Activated naive CD8-positive, alpha-beta T cell (primary cell): Measurements from ENCODE around the gene GARS1.

ENCODE experiments used
- H3K27ac Mint-ChIP-seq: one replicate; pipeline ENCODE4 v1.8.0; 2021; ENCODE audit warnings: mixed read lengths
- H3K27me3 Mint-ChIP-seq: one replicate; pipeline ENCODE4 v1.8.0; 2021; ENCODE audit warnings: mixed read lengths
- H3K36me3 Mint-ChIP-seq: one replicate; pipeline ENCODE4 v1.8.0; 2021; ENCODE audit warnings: mixed read lengths
- H3K4me1 Mint-ChIP-seq: one replicate; pipeline ENCODE4 v1.8.0; 2021; ENCODE audit warnings: low read depth, mixed read lengths
- H3K4me3 Mint-ChIP-seq: one replicate; pipeline ENCODE4 v1.8.0; 2021; ENCODE audit warnings: mild to moderate bottlenecking, mixed read lengths
- H3K9me3 Mint-ChIP-seq: one replicate; pipeline ENCODE4 v1.8.0; 2021; ENCODE audit warnings: low read depth, mixed read lengths

The GARS1 gene

GRCh38 chr7:30665043-30665442 lies 70.4 kb downstream of the GARS1 start:
- H3K4me1 Mint-ChIP-seq: no peaks in the 10 kb centered on the region
- H3K27me3 Mint-ChIP-seq: no peaks in the 10 kb centered on the region
- no peak overlapping the region for H3K4me3 Mint-ChIP-seq
- no peak overlapping the region for H3K27ac Mint-ChIP-seq
- H3K9me3 Mint-ChIP-seq: no peaks in the 10 kb centered on the region
- H3K36me3 Mint-ChIP-seq: no peaks in the 10 kb centered on the region

DNA sequence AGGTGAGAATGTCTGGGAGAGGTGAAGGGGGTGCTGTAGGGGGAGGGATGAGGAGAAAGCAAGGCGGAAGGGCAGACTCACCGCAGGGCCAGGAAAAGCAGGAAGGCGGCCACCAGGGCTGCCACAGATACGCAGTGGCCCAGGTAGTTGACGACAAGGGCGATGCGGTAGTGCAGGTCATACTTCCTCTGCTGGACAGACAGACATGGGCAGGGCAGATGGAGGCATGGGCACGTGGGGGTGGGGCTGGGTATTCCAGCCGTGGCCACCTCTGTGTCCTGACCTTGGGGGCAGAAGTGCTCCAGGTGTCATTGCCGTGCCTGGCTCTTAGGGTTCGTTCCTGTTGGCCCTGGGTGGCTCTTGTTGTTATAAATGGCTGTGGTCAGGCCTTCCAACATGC lies 70.8 kb downstream of the GARS1 start:
- Mint-ChIP-seq H3K4me1 (no peaks in the 10 kb centered on the region), H3K27me3 (no peaks in the 10 kb centered on the region), H3K4me3 (no peak overlapping the region), H3K36me3 (no peaks in the 10 kb centered on the region), H3K27ac (no peak overlapping the region), H3K9me3 (no peaks in the 10 kb centered on the region)

DNA sequence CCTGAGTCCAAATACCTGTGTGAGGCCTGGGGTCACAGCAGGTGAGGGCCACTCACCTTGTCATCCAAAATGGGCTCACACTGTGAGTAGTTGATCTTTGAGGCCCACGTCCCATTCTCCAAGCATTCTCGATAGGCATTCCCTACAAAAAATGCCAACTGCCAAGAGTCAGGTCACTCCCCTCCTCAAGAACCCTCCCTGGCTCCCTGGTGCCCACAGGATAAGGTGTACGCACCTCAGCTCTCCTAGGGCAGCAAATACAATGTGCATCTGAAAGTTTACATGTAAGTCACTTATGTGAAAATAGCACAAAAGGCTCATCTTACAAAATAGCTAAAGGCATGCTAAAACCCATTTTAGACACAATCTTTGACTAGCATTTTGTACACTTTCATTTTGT lies 72.5 kb downstream of the GARS1 start:
- Mint-ChIP-seq H3K27me3 (peaks cover 4% of the 10 kb centered on the region), H3K4me1 (no peaks in the 10 kb centered on the region), H3K36me3 (peaks cover 2% of the 10 kb centered on the region), H3K4me3 (no peak overlapping the region), H3K9me3 (no peaks in the 10 kb centered on the region), H3K27ac (no peak overlapping the region)

DNA sequence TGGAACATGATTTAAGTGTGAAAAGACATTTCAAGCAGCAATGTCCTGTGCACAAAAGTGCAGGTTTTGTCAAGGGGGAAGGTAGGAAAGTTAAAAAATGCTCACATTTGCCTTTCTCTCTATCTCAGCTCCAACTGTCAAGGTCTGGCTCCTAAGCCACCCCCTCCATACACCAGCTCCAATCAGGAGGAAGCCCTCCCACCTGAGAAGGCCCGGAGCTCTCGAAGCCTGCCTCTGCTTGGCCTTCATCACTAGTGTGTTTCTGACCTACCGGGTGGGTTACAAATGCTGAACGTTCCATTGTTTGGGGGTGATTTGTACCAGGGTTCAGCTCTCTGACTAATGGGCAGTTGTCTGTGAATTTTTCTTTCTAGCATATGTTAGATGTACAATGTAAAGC lies 73.4 kb downstream of the GARS1 start:
- Mint-ChIP-seq H3K9me3 (no peaks in the 10 kb centered on the region), H3K27ac (no peak overlapping the region), H3K36me3 (peaks cover 2% of the 10 kb centered on the region), H3K4me3 (no peak overlapping the region), H3K27me3 (peaks cover 4% of the 10 kb centered on the region), H3K4me1 (no peaks in the 10 kb centered on the region)

- Mint-ChIP-seq H3K36me3 (peaks cover 2% of the 10 kb centered on the region), H3K4me3 (no peak overlapping the region), H3K4me1 (no peaks in the 10 kb centered on the region), H3K9me3 (no peaks in the 10 kb centered on the region), H3K27ac (no peak overlapping the region), H3K27me3 (peaks cover 16% of the 10 kb centered on the region)
Measured at GRCh38 chr7:30671793-30672465, 77.3 kb downstream of the GARS1 start.

DNA sequence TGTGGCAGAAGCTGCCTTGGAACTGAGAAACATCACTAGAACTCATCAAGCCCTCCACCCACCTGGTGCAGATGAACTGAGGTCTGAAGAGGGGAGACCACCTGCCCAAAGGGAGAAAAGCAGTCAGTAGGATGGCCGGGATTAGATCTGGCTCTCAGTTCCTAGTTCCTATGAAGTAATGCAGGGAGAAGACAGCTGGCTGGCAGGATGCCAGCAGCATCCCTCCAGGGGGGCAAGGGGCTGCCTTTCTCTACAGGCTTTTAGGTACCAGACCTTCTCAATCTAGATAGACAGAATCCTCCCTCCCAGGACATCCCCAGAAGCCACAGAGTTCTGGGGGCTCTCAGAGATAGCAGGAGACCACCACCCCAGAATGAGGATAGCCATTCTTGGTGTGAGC lies 79.7 kb downstream of the GARS1 start:
- no peak overlapping the region for H3K27ac Mint-ChIP-seq
- no peak overlapping the region for H3K4me3 Mint-ChIP-seq
- H3K36me3 Mint-ChIP-seq: peaks cover 2% of the 10 kb centered on the region
- no peaks in the 10 kb centered on the region for H3K4me1 Mint-ChIP-seq
- peaks cover 28% of the 10 kb centered on the region for H3K27me3 Mint-ChIP-seq
- no peaks in the 10 kb centered on the region for H3K9me3 Mint-ChIP-seq

DNA sequence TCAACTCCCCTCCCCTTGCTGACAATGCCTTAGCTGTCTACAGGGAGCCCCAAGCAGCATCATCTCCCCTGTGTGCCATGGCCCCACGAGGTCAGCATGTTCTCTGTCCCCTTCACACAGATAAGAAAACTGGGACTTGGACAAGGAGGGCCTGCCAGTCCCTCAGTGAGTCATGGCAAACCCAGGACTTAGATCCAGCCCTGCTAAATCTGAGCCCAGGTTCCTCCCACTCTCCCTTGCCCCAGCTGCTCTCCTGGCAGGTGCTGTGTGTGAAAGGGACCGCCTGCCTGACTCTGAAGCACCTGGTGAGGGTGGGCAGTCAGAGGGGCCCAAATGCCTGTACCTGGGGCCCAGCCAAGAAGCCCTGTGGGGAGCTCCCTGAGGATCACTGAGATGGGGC lies 80.2 kb downstream of the GARS1 start:
- Mint-ChIP-seq H3K4me1 (no peaks in the 10 kb centered on the region), H3K36me3 (peaks cover 2% of the 10 kb centered on the region), H3K27ac (no peak overlapping the region), H3K27me3 (peaks cover 28% of the 10 kb centered on the region), H3K9me3 (no peaks in the 10 kb centered on the region), H3K4me3 (no peak overlapping the region)

GRCh38 chr7:30678805-30679204 lies 84.1 kb downstream of the GARS1 start:
- H3K9me3 Mint-ChIP-seq: no peaks in the 10 kb centered on the region
- H3K4me3 Mint-ChIP-seq: no peak overlapping the region
- no peaks in the 10 kb centered on the region for H3K36me3 Mint-ChIP-seq
- H3K27me3 Mint-ChIP-seq: peaks cover 35% of the 10 kb centered on the region
- no peak overlapping the region for H3K27ac Mint-ChIP-seq
- H3K4me1 Mint-ChIP-seq: peaks cover 9% of the 10 kb centered on the region

DNA sequence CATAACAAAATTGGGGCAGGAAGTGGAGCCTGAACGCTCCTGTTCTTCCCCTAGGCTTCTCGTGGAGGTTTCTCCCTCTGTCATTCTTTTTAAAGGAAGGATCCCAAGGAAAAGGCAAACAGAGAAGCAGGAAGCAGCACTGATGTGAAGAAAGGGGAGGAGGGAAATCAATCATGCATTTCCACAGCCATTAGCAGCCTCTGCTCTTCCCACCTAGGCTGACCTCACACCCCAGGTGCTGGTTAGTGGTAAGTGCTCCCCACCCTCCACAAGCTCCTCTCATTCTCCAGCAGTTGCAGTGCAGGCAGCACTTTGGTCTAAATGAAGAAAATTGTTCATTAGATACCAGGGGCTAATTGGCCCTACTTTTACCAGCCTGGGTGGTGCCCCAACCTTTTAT lies 85.0 kb downstream of the GARS1 start:
- no peak overlapping the region for H3K4me3 Mint-ChIP-seq
- H3K36me3 Mint-ChIP-seq: no peaks in the 10 kb centered on the region
- H3K27ac Mint-ChIP-seq: no peak overlapping the region
- H3K9me3 Mint-ChIP-seq: no peaks in the 10 kb centered on the region
- H3K4me1 Mint-ChIP-seq: peaks cover 9% of the 10 kb centered on the region
- peaks cover 39% of the 10 kb centered on the region for H3K27me3 Mint-ChIP-seq

- no peaks in the 10 kb centered on the region for H3K9me3 Mint-ChIP-seq
- peaks cover 9% of the 10 kb centered on the region for H3K4me1 Mint-ChIP-seq
- no peaks in the 10 kb centered on the region for H3K36me3 Mint-ChIP-seq
- H3K27me3 Mint-ChIP-seq: peaks cover 32% of the 10 kb centered on the region
- H3K4me3 Mint-ChIP-seq: peak overlapping the region; percentile 85
- no peak overlapping the region for H3K27ac Mint-ChIP-seq
Measured at GRCh38 chr7:30681331-30681797, 86.7 kb downstream of the GARS1 start.

- no peak overlapping the region for H3K27ac Mint-ChIP-seq
- peak overlapping the region; percentile 85 for H3K4me3 Mint-ChIP-seq
- H3K27me3 Mint-ChIP-seq: peaks cover 30% of the 10 kb centered on the region
- H3K4me1 Mint-ChIP-seq: peaks cover 9% of the 10 kb centered on the region
- no peaks in the 10 kb centered on the region for H3K9me3 Mint-ChIP-seq
- H3K36me3 Mint-ChIP-seq: no peaks in the 10 kb centered on the region
Measured at GRCh38 chr7:30681815-30682211, 87.1 kb downstream of the GARS1 start.

DNA sequence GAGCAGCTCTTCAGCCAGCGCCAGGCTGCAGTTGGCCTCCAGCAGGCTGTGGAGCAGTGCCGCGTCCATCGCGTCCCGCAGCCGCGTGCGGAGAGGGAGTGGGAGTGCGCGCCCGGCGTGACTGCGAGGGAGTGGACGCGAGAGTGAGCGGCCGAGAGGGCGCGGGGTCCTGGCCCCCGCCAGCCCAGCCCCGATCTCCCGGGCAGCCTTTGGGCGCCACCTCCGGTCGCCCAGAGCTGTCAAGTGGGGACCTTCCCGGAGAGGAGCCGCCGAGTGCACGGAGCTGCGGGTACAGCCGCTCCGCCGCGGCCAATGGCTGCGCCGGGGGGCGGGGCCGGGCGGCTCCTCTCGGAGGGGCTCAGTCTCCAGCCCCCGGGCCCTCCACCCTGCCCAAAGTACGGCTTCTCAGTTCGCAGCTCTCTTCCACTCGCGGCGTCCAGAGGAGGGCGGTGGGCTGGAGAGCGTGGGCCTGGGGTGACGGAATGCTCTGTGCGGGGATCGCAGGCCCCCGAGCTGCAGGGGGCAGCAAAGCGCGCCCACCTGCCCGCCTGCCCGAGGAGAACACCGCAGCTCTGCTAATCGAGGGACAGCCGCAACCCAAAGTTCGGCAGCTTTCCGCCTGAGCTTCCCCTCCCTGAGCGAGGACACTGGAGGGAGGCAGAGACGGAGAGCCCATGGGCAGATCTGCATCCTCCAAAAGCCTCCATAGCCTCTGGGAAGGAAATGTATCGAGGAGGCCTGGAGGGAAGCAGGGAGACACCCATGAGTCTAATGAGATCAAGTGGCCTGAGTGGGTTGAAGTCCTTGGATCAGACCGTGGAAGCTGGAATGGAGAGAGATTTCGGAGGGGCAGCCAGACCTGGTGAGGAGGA lies 87.8 kb downstream of the GARS1 start, which contains the start of gene CRHR2:
TSS of gene CRHR2 (minus strand) at position 245 of the 872 bp plus-strand sequence. CDS start at position 69, 176 bp downstream.
- no peaks in the 10 kb centered on the region for H3K9me3 Mint-ChIP-seq
- H3K27ac Mint-ChIP-seq: no peak within 1 kb of the TSS
- H3K36me3 Mint-ChIP-seq: no peaks in the 10 kb centered on the region
- peaks cover 10% of the 10 kb centered on the region for H3K4me1 Mint-ChIP-seq
- peaks cover 23% of the 10 kb centered on the region for H3K27me3 Mint-ChIP-seq
- peak within 1 kb of the TSS; percentile 85 for H3K4me3 Mint-ChIP-seq

- Mint-ChIP-seq H3K4me1 (peaks cover 11% of the 10 kb centered on the region), H3K36me3 (no peaks in the 10 kb centered on the region), H3K27ac (no peak overlapping the region), H3K4me3 (peak overlapping the region; percentile 53), H3K9me3 (no peaks in the 10 kb centered on the region), H3K27me3 (peaks cover 23% of the 10 kb centered on the region)
Measured at GRCh38 chr7:30683306-30683705, 88.6 kb downstream of the GARS1 start.
